ENCODE measurements around the gene APOE. TPM values are rescaled to one million over a fixed set of nuclear protein-coding genes. Genes with fewer than 3 reads are reported as not detected.
A peak's percentile ranks its signal among the peaks of the same experiment; 100 is the strongest.

The APOE gene
- total and polyA plus RNA-seq, 2 of the 13 experiments (the other 11 are each of a cell fraction or from before 2014, with no cell fraction given): 1,328 to 1,470 TPM

GRCh38 chr19:44951179-44952159 lies 45.9 kb downstream of the APOE start (continued):
- TF ChIP-seq MXD3 (CRISPR knock-in tag; IDR thresholded peaks at IDR 0.05) (no peak), ZNF616 (CRISPR knock-in tag; IDR thresholded peaks at IDR 0.05; ENCODE audit: low read depth) (no peak), ZIK1 (CRISPR knock-in tag; IDR thresholded peaks at IDR 0.05; ENCODE audit: borderline replicate concordance, low read depth) (no peak), NR2F1 (CRISPR knock-in tag; IDR thresholded peaks at IDR 0.05) (no peak), ISL2 (CRISPR knock-in tag; IDR thresholded peaks at IDR 0.05) (no peak), HINFP (CRISPR knock-in tag; IDR thresholded peaks at IDR 0.05; ENCODE audit: low read depth) (no peak), GPBP1L1 (CRISPR knock-in tag; IDR thresholded peaks at IDR 0.05) (no peak), GTF3A (CRISPR knock-in tag; conservative IDR thresholded peaks at IDR 0.05) (no peak), LCORL (IDR thresholded peaks at IDR 0.05) (no peak), LCORL (CRISPR knock-in tag; IDR thresholded peaks at IDR 0.05) (no peak; the same call in 1 of the 2 replicates), RFX5 (IDR thresholded peaks at IDR 0.05; ENCODE audit: low read depth, low read length) (peak; percentile 13; the same call in 1 of the 2 replicates), JUN (CRISPR knock-in tag; IDR thresholded peaks at IDR 0.05) (no peak), ZSCAN21 (CRISPR knock-in tag; IDR thresholded peaks at IDR 0.05; ENCODE audit: borderline replicate concordance) (no peak), ZBTB46 (CRISPR knock-in tag; IDR thresholded peaks at IDR 0.05; ENCODE audit: borderline replicate concordance) (no peak), ZNF430 (CRISPR knock-in tag; IDR thresholded peaks at IDR 0.05) (no peak), RFX3 (CRISPR knock-in tag; IDR thresholded peaks at IDR 0.05) (no peak), CBFB (CRISPR knock-in tag; IDR thresholded peaks at IDR 0.05) (no peak), SNAPC4 (CRISPR knock-in tag; IDR thresholded peaks at IDR 0.05) (no peak), DMAP1 (CRISPR knock-in tag; IDR thresholded peaks at IDR 0.05) (no peak)

Data from HepG2 (cell line).